ENCODE results near the gene ODAPH.
"Not testable (repeated sequence)": the region's sequence is repeated elsewhere in the genome, so short reads cannot be mapped to it uniquely, and the experiment has no call there.

GRCh38 chr4:75544220-75544619 lies 11.6 kb upstream of the ODAPH start:
- TF ChIP-seq CTCF, POLR2A (IDR thresholded peaks at IDR 0.05): not testable (repeated sequence)

Data from heart left ventricle (tissue), 13 donors.